NT2/D1 (cell line): ENCODE data around the gene KCNN2.

Experiments used
- SUZ12 ChIP-seq: IDR thresholded peaks from 2 replicates; pipeline ENCODE4 v1.6.1; 2011; ENCODE audit not compliant: insufficient read length, insufficient read depth; ENCODE audit errors: extremely low read depth
- YY1 ChIP-seq: IDR thresholded peaks from 2 replicates; pipeline ENCODE4 v1.6.1; 2011; ENCODE audit not compliant: insufficient read length, insufficient read depth

DNA sequence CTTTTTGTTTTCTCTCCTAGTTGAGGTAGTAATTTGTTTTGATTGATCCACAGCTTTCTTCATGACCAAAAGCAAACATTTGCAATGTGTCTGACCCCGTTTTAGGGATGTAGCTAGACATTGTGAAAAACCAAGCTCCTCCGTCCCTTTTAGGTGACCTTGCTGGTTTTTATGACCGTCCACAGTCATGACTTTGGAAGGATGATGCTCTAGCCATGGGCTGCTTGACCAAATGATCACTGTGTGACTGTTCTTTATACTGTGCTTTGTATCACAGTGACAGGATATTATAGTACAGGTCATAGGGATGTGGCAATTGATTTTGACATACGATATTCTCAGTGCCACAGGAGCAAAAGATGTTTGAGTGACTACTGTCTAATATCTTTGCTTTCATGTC lies 54.4 kb downstream of the KCNN2 start:
- TF ChIP-seq SUZ12 (no peak), YY1 (no peak)
